Body of pancreas (tissue), 4 donors: ENCODE measurements around the gene STAT5B. TPM values are rescaled to one million over a fixed set of nuclear protein-coding genes. Genes with fewer than 3 reads are reported as not detected.
"Not testable (repeated sequence)": the region's sequence is repeated elsewhere in the genome, so short reads cannot be mapped to it uniquely, and the experiment has no call there.

Experiments used
- ATAC-seq: fragments of 150-250 bp; one replicate; pipeline ENCODE4 v1.9.1; 2016
- DNase-seq, 4 donors: peaks; one replicate each; pipeline ENCODE4 v3.0.0-alpha.2; 2019
- H3K27ac ChIP-seq, 4 donors: fragments of 200-600 bp; sonication (generic); 1 replicate in 3 of 4; 2 replicates in 1 of 4; pipeline versions ENCODE4 v1.5.1 to v1.6.1; 2016 to 2019; ENCODE audit warnings: mild to moderate bottlenecking in 1 of 4, mixed read lengths in 1 of 4, moderate library complexity in 1 of 4
- H3K27me3 ChIP-seq, 2 donors: fragments of 200-600 bp; sonication (generic); one replicate each; pipeline ENCODE4 v1.6.0; 2016; ENCODE audit warnings: mild to moderate bottlenecking in 1 of 2
- H3K36me3 ChIP-seq, 2 donors: fragments of 200-600 bp; sonication (generic); replicated peaks in 1 of 2; 2 replicates each; pipeline ENCODE4 v1.5.1; 2016; ENCODE audit warnings: low read depth in 2 of 2; ENCODE audit not compliant: insufficient read depth in 1 of 2
- H3K4me1 ChIP-seq: fragments of 200-600 bp; sonication (generic); one replicate; pipeline ENCODE4 v1.6.0; 2016
- H3K4me3 ChIP-seq, 2 donors: fragments of 200-600 bp; sonication (generic); 1 replicate in 1 of 2; 2 replicates in 1 of 2; pipeline ENCODE4 v1.5.1; 2016 to 2019
- H3K9me3 ChIP-seq, 3 donors: fragments of 200-600 bp; sonication (generic); 1 replicate in 2 of 3; 2 replicates in 1 of 3; pipeline ENCODE4 v1.5.1; 2016
- POLR2A ChIP-seq, 3 donors: fragments of 450-650 bp; IDR thresholded peaks; one replicate each; pipeline ENCODE4 v1.6.1; 2016; ENCODE audit warnings: antibody characterized with exemption in 3 of 3, mild to moderate bottlenecking in 2 of 3
- WGBS, 2 donors: methylation state at CpG; one replicate each; pipeline ENCODE4 v1.1.5; 2017; 5-methylcytosine and 5-hydroxymethylcytosine counted together
- intact Hi-C: fragments of 100-400 bp; cut with DNase I; formaldehyde crosslinking; loops from one replicate; pipeline ENCODE4 v1.15.1; 2023
- total RNA-seq, 2 donors: library from RNA; depleted of rRNA; stranded (reverse); fragments of >200 nt; gene quantifications; one replicate each; pipeline ENCODE4 v1.1.0, GENCODE V29; 2016
- TF ChIP-seq, protein P1 (sequence below), 7 experiments: fragments of 450-650 bp in 4 of 7; fragments of 200-600 bp in 3 of 7; sonication (generic) in 3 of 7; IDR thresholded peaks; one replicate each; pipeline ENCODE4 v1.5.1; 2016 to 2019; ENCODE audit warnings: antibody characterized with exemption in 7 of 7

The STAT5B gene
- total RNA-seq, 2 donors from 2014 or later = 35.3 TPM

DNA sequence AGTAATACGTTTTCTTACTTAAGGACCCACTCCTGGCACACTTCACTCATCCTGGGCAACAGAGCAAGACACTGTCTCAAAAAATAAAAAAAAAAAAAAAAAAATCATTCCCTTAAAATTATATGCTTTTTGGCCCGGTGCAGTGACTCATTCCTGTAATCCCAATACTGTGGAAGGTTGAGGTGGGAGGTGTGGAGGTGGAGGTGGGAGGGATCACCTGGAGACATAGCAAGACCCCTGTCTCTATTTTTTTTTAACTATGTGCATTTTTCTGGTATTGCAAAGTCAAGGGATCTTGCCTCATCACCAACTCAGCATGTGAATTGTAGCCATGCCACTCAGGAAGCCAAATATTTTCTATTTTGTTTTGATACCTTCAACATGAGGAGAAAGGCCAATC lies 9.7 kb downstream of the STAT5B start:
- H3K27ac ChIP-seq = no peak overlapping the region
- H3K4me3 ChIP-seq = no peak overlapping the region
- TF ChIP-seq POLR2A (IDR thresholded peaks at IDR 0.05) = no peak
- TF ChIP-seq, protein P1, sequence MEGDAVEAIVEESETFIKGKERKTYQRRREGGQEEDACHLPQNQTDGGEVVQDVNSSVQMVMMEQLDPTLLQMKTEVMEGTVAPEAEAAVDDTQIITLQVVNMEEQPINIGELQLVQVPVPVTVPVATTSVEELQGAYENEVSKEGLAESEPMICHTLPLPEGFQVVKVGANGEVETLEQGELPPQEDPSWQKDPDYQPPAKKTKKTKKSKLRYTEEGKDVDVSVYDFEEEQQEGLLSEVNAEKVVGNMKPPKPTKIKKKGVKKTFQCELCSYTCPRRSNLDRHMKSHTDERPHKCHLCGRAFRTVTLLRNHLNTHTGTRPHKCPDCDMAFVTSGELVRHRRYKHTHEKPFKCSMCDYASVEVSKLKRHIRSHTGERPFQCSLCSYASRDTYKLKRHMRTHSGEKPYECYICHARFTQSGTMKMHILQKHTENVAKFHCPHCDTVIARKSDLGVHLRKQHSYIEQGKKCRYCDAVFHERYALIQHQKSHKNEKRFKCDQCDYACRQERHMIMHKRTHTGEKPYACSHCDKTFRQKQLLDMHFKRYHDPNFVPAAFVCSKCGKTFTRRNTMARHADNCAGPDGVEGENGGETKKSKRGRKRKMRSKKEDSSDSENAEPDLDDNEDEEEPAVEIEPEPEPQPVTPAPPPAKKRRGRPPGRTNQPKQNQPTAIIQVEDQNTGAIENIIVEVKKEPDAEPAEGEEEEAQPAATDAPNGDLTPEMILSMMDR (IDR thresholded peaks at IDR 0.05) = no peak
- peaks cover 5% of the 10 kb centered on the region for H3K4me1 ChIP-seq
- DNase-seq (no peak), ATAC-seq (no peak)
- no peaks in the 10 kb centered on the region for H3K9me3 ChIP-seq
- H3K27me3 ChIP-seq = no peaks in the 10 kb centered on the region
- intact Hi-C loops = no loop called here
- 85 to 95% methylated on average over 2 of the region's 2 CpGs for WGBS, 2 donors
- no peaks in the 10 kb centered on the region for H3K36me3 ChIP-seq

DNA sequence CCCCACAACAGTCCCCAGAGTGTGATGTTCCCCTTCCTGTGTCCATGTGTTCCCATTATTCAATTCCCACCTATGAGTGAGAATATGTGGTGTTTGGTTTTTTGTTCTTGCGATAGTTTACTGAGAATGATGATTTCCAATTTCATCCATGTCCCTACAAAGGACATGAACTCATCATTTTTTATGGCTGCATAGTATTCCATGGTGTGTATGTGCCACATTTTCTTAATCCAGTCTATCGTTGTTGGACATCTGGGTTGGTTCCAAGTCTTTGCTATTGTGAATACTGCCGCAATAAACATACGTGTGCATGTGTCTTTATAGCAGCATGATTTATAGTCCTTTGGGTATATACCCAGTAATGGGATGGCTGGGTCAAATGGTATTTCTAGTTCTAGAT lies 11.8 kb downstream of the STAT5B start:
- ATAC-seq, H3K36me3 ChIP-seq, intact Hi-C loops, H3K9me3 ChIP-seq, H3K4me1 ChIP-seq, DNase-seq, H3K4me3 ChIP-seq, H3K27ac ChIP-seq, H3K27me3 ChIP-seq: not testable (repeated sequence)
- 80 to 100% methylated on average over 1 of the region's 4 CpGs for WGBS, 2 donors

- H3K27ac ChIP-seq = no peak overlapping the region
- H3K9me3 ChIP-seq = no peaks in the 10 kb centered on the region
- H3K27me3 ChIP-seq = no peaks in the 10 kb centered on the region
- WGBS, 2 donors = 88 to 89% methylated on average over 6 of the region's 6 CpGs
- intact Hi-C loops = no loop called here
- no peak overlapping the region for H3K4me3 ChIP-seq
- H3K36me3 ChIP-seq = no peaks in the 10 kb centered on the region
- TF ChIP-seq POLR2A (IDR thresholded peaks at IDR 0.05) = no peak
- TF ChIP-seq, protein P1 (IDR thresholded peaks at IDR 0.05) = no peak
- peaks cover 2% of the 10 kb centered on the region for H3K4me1 ChIP-seq
- ATAC-seq (no peak), DNase-seq (no peak)
Observed at GRCh38 chr17:42260318-42260717, 15.9 kb downstream of the STAT5B start.

GRCh38 chr17:42255445-42255844 lies 20.7 kb downstream of the STAT5B start:
- no peaks in the 10 kb centered on the region for H3K27me3 ChIP-seq
- ATAC-seq (no peak), DNase-seq (no peak)
- no peaks in the 10 kb centered on the region for H3K9me3 ChIP-seq
- H3K36me3 ChIP-seq = no peaks in the 10 kb centered on the region
- H3K4me1 ChIP-seq = peaks cover 12% of the 10 kb centered on the region
- no peak overlapping the region for H3K27ac ChIP-seq
- intact Hi-C loops = no loop called here
- TF ChIP-seq, protein P1 (IDR thresholded peaks at IDR 0.05) = no peak
- TF ChIP-seq POLR2A (IDR thresholded peaks at IDR 0.05) = no peak
- 88 to 93% methylated on average over 8 of the region's 8 CpGs for WGBS, 2 donors
- H3K4me3 ChIP-seq = no peak overlapping the region

GRCh38 chr17:42253578-42253977 lies 22.6 kb downstream of the STAT5B start:
- H3K27me3 ChIP-seq = no peaks in the 10 kb centered on the region
- no peaks in the 10 kb centered on the region for H3K9me3 ChIP-seq
- H3K4me3 ChIP-seq = no peak overlapping the region
- ATAC-seq (no peak), DNase-seq (no peak)
- H3K36me3 ChIP-seq = no peaks in the 10 kb centered on the region
- intact Hi-C loops = no loop called here
- H3K27ac ChIP-seq = no peak overlapping the region
- WGBS, 2 donors = 97 to 99% methylated on average over 5 of the region's 5 CpGs
- H3K4me1 ChIP-seq = peaks cover 22% of the 10 kb centered on the region
- TF ChIP-seq, protein P1 (IDR thresholded peaks at IDR 0.05) = no peak
- TF ChIP-seq POLR2A (IDR thresholded peaks at IDR 0.05) = no peak
